K562 (cell line): Measurements from ENCODE around the gene WDR18. TPM values are rescaled to one million over a fixed set of nuclear protein-coding genes. Genes with fewer than 3 reads are reported as not detected.
A peak's percentile ranks its signal among the peaks of the same experiment; 100 is the strongest.

Experiments
- ATAC-seq: fragments of 200-7000 bp; cut with Tn5 transposase; 3 replicates; pipeline ENCODE4 v1.9.1; 2020; ENCODE audit warnings: moderate library complexity
- BruUV-seq: library from RNA; stranded (reverse); fragments of 400-500 nt; replicated peaks from 2 replicates; lab custom pipeline; 2021; lab: Mats Ljungman, UMichigan
- CTCF ChIA-PET: fragments of 300-600 bp; formaldehyde crosslinking; extraction: SDS; loops from one replicate; lab custom pipeline; 2021; ENCODE audit warnings: low intra/inter-chr PET ratio; lab: Yijun Ruan, JAX
- POLR2A ChIA-PET: fragments of 300-600, 350-650 bp; sonication (Branson Sonifier 250); formaldehyde crosslinking; extraction: SDS; loops from one replicate; lab custom pipeline; 2021; ENCODE audit warnings: antibody characterized with exemption, inconsistent platforms; lab: Yijun Ruan, JAX
- DNase-seq, 4 experiments: peaks; one replicate each; pipeline versions ENCODE4 v3.0.0 to v3.0.0-alpha.2; 2011 to 2018; ENCODE audit warnings: low spot score in 3 of 4, mixed read lengths in 3 of 4; ENCODE audit errors: extremely low read depth in 1 of 4
- FAIRE-seq: peaks from 2 replicates; lab custom pipeline; 2011; peaks lifted over from hg19 to GRCh38; lab: Jason Lieb, UNC
- H2AFZ ChIP-seq: 2 replicates; pipeline ENCODE4 v1.6.0; 2011; ENCODE audit warnings: low read depth, low read length, control low read depth, inconsistent platforms
- H3K27ac ChIP-seq: fragments of 200-600 bp; 3 replicates; pipeline ENCODE4 v1.8.0; 2011; ENCODE audit warnings: low read depth, mild to moderate bottlenecking, control low read depth, inconsistent platforms, low read length, moderate library complexity, mixed read lengths; ENCODE audit errors: extremely low read depth
- H3K27me3 ChIP-seq, 2 experiments: fragments of 300-600 bp in 1 of 2; 2 replicates in 1 of 2; 3 replicates in 1 of 2; pipeline versions ENCODE4 v1.6.0 to v1.8.0; 2011; ENCODE audit warnings: inconsistent platforms in 2 of 2, low read length in 2 of 2, mild to moderate bottlenecking in 1 of 2, mixed read lengths in 1 of 2, moderate library complexity in 1 of 2; ENCODE audit not compliant: control insufficient read depth in 2 of 2, insufficient read depth in 2 of 2
- H3K36me3 ChIP-seq: fragments of 300-600 bp; 3 replicates; pipeline ENCODE4 v1.8.0; 2011; ENCODE audit warnings: mild to moderate bottlenecking, low read length, inconsistent platforms; ENCODE audit not compliant: control insufficient read depth, insufficient read depth
- H3K4me1 ChIP-seq, 2 experiments: fragments of 200-600 bp in 1 of 2; replicated peaks in 1 of 2; 2 replicates in 1 of 2; 3 replicates in 1 of 2; pipeline versions ENCODE4 v1.5.1 to v1.8.0; 2011; ENCODE audit warnings: inconsistent platforms in 2 of 2, low read length in 2 of 2, mild to moderate bottlenecking in 1 of 2, mixed read lengths in 1 of 2, moderate library complexity in 1 of 2; ENCODE audit not compliant: control insufficient read depth in 2 of 2, insufficient read depth in 2 of 2
- H3K4me2 ChIP-seq: 2 replicates; pipeline ENCODE4 v1.6.1; 2011; ENCODE audit warnings: low read length, control low read depth, inconsistent platforms, mixed read lengths; ENCODE audit not compliant: insufficient read depth
- H3K4me3 ChIP-seq: fragments of 200-600 bp; sonication (generic), shearing (Covaris generic); 2 replicates; pipeline ENCODE4 v1.5.1; 2016; ENCODE audit warnings: control low read depth, inconsistent platforms
- H3K79me2 ChIP-seq: fragments of 200-600 bp; 3 replicates; pipeline ENCODE4 v1.8.0; 2011; ENCODE audit warnings: low read length, inconsistent platforms; ENCODE audit not compliant: control insufficient read depth, insufficient read depth
- H3K9ac ChIP-seq, 2 experiments: 2 replicates each; pipeline versions ENCODE4 v1.6.0 to v1.6.1; 2011; ENCODE audit warnings: low read depth in 2 of 2, low read length in 2 of 2, control low read depth in 1 of 2, inconsistent platforms in 1 of 2, mild to moderate bottlenecking in 1 of 2, mixed read lengths in 1 of 2; ENCODE audit not compliant: insufficient read depth in 1 of 2
- H3K9me1 ChIP-seq: one replicate; pipeline ENCODE4 v1.6.0; 2011; ENCODE audit warnings: inconsistent platforms, mild to moderate bottlenecking, low read length, moderate library complexity; ENCODE audit not compliant: control insufficient read depth, insufficient read depth
- H3K9me3 ChIP-seq: replicated peaks from 2 replicates; pipeline ENCODE4 v1.5.1; 2011; ENCODE audit warnings: low read depth, low read length, inconsistent platforms; ENCODE audit not compliant: control insufficient read depth, insufficient read depth
- H4K20me1 ChIP-seq: replicated peaks from 2 replicates; pipeline ENCODE4 v1.6.1; 2011; ENCODE audit warnings: low read length, inconsistent platforms, mixed read lengths; ENCODE audit not compliant: control insufficient read depth, insufficient read depth
- CAMTA2 ChIP-seq: fragments of 250-450 bp; sonication (Bioruptor Pico); conservative IDR thresholded peaks from 2 replicates; pipeline ENCODE4 v1.5.1; 2022
- NR1H2 ChIP-seq: sonication (generic); formaldehyde crosslinking; IDR thresholded peaks from 2 replicates; pipeline ENCODE4 v1.4.0; 2020; ENCODE audit warnings: mild to moderate bottlenecking, missing genetic modification reagents
- POLR2G ChIP-seq: fragments of 200-400 bp; formaldehyde crosslinking; IDR thresholded peaks from 2 replicates; pipeline ENCODE4 v1.6.1; 2017; ENCODE audit warnings: low read depth, mild to moderate bottlenecking, antibody characterized with exemption, low read length, moderate library complexity
- RBFOX2 ChIP-seq: fragments of 200-400 bp; formaldehyde crosslinking; IDR thresholded peaks from 2 replicates; pipeline ENCODE4 v1.6.1; 2017; ENCODE audit warnings: low read depth, mild to moderate bottlenecking, low read length, moderate library complexity
- THAP7 ChIP-seq: fragments of 250-450 bp; sonication (Bioruptor Pico); IDR thresholded peaks from 2 replicates; pipeline ENCODE4 v1.5.0; 2021
- ZNF780A ChIP-seq: fragments of 250-450 bp; sonication (Bioruptor Pico); IDR thresholded peaks from 2 replicates; pipeline ENCODE4 v1.5.0; 2021; ENCODE audit warnings: mild to moderate bottlenecking
- WGBS: fragments of 100-300 bp; shearing (Covaris generic); methylation state at CpG from one replicate; pipeline ENCODE4 v1.1.6; 2016; ENCODE audit warnings: low coverage, mixed read lengths; ENCODE audit not compliant: insufficient coverage; ENCODE audit errors: missing lambda C conversion rate; 5-methylcytosine and 5-hydroxymethylcytosine counted together
- in situ Hi-C: fragments of 300-500 bp; cut with MboI; formaldehyde crosslinking; loops from 4 replicates; pipeline ENCODE4 v1.15.0; 2018; ENCODE audit warnings: inconsistent platforms, mixed read lengths
- intact Hi-C: fragments of 100-400 bp; cut with micrococcal nuclease; formaldehyde crosslinking; loops from 2 replicates; pipeline ENCODE4 v1.14.2; 2022
- polyA plus RNA-seq, 8 experiments: library from polyadenylated mRNA; depleted of rRNA in 4 of 8; stranded (reverse) in 5 of 8; unstranded in 3 of 8; fragments of >200 nt; fragmentation: Nextera tagmentation in 2 of 8; fragmentation: Illumina TruSeq in 1 of 8; extraction: Ambion mirVana in 2 of 8; extraction: Trizol in 1 of 8; gene quantifications; 2 replicates each; pipeline versions ENCODE4 v1.2.1 to v1.2.3, GENCODE V29; 2011 to 2014; ENCODE audit warnings: inconsistent platforms in 1 of 8, missing spikeins in 1 of 8
- total RNA-seq, 7 experiments: library from RNA; depleted of rRNA in 6 of 7; stranded (reverse); fragments of >200 nt in 6 of 7; fragmentation: Illumina TruSeq in 2 of 7; extraction: Trizol in 2 of 7; gene quantifications; 2 replicates each; pipeline versions ENCODE4 v1.2.1 to v1.2.3, GENCODE V29; 2011 to 2021; ENCODE audit warnings: low replicate concordance in 1 of 7

WDR18 gene
- total and polyA plus RNA-seq, 9 of the 15 experiments (the other 6 are each of a cell fraction or from before 2014, with no cell fraction given), result 0.65 to 181 (median 30.1) TPM

GRCh38 chr19:988081-988480 is 3.9 kb downstream of the WDR18 start:
- Histone ChIP-seq H3K4me1 (peaks cover 15 to 79% of the 10 kb centered on the region in 2 experiments; a peak in 4 of 5 replicates), H3K9me3 (no peaks in the 10 kb centered on the region), H3K79me2 (peaks cover 23% of the 10 kb centered on the region), H3K27me3 (no peaks in the 10 kb centered on the region), H2AFZ (no peak overlapping the region), H3K4me3 (no peak overlapping the region), H3K9me1 (peaks cover 3% of the 10 kb centered on the region), H3K27ac (no peak overlapping the region), H3K9ac (no peak overlapping the region; a peak in 1 of 4 replicates), H3K36me3 (peaks cover 69% of the 10 kb centered on the region; the same call in 2 of the 3 replicates), H3K4me2 (no peak overlapping the region), H4K20me1 (no peaks in the 10 kb centered on the region)
- ChIA-PET POLR2A (interaction anchor here (0.8 to 1.4 kb wide), 2 partner anchors 30 to 281 kb away, joined by 3 to 4 read pairs; partner anchors contain the start of gene CIRBP), CTCF (no interaction called here)
- intact Hi-C loops (no loop called here), in situ Hi-C loops (loop anchor here (5.0 kb wide), 1 partner anchor 226 kb away; no protein-coding TSS in a partner anchor)
- no TSS peak for BruUV-seq
- 79% methylated on average over 12 of the region's 14 CpGs for WGBS
- no peak for DNase-seq
- no peak for FAIRE-seq
- no peak for TF ChIP-seq CAMTA2 (CRISPR knock-in tag)
- peak; percentile 48; the same call in 1 of the 2 replicates for TF ChIP-seq RBFOX2
- no peak for TF ChIP-seq ZNF780A (CRISPR knock-in tag)
- TF ChIP-seq THAP7 (CRISPR knock-in tag), result no peak
- no peak for TF ChIP-seq NR1H2 (CRISPR knock-in tag)
- peak; percentile 52 for TF ChIP-seq POLR2G
- no peak for ATAC-seq
